ENCODE data around the gene PCBD2.

PCBD2 gene

DNA sequence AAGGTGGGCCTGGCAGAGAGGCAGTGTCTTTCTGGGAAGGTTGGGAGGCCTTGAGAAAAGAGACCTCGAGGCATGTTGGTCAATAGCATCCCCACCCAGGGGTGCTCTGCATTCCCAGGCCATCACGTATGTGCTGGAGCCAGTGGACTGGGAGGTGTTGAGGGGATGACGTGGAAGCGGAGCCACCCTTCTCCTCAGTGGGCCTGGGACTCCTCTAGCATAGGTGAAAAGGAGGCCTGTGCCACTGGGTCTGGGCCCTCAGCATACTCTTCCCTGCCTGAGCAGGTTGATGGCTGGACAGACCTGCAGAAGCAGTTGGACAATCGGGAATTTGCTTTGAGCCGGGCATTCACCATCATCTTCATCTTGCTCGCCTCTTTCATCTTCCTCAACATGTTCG, 103.6 kb downstream of the PCBD2 start:
- DNase-seq: no peak

DNA sequence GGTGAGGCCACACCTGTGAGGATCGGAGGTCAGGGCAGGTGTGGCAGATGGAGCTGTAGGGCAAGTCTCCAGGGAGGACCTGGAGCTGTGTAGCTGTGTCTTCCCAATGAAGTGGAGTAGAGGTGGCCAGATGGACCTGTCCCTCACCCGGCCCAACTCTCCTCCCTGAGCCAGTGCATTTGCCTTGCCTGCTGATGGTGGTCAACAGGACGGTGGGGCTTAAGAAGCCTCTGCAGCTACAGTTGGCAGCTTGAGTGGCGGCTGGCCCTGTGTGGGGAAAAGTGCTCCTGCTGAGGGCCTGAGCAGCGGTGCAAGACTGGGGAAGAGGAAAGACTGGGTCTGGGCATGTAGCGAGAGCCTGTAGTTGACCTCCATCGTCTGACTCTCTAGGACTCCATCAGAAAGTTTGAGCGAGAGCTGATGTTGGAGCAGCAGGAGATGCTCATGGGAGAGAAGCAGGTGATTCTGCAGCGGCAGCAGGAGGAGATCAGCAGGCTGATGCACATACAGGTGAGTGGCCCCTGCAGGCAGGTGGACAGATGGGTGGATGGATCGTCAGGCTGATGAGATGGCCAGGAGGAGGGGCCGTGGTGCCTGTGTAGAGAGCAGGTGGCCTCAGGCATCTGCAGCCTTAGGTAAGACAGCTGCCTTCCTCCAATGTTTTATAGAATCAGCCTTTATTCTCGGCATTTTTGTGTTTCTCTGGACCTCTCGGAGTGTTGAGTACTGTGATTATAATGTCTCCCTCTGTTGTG, 104.2 kb downstream of the PCBD2 start:
- no peak for DNase-seq

DNA sequence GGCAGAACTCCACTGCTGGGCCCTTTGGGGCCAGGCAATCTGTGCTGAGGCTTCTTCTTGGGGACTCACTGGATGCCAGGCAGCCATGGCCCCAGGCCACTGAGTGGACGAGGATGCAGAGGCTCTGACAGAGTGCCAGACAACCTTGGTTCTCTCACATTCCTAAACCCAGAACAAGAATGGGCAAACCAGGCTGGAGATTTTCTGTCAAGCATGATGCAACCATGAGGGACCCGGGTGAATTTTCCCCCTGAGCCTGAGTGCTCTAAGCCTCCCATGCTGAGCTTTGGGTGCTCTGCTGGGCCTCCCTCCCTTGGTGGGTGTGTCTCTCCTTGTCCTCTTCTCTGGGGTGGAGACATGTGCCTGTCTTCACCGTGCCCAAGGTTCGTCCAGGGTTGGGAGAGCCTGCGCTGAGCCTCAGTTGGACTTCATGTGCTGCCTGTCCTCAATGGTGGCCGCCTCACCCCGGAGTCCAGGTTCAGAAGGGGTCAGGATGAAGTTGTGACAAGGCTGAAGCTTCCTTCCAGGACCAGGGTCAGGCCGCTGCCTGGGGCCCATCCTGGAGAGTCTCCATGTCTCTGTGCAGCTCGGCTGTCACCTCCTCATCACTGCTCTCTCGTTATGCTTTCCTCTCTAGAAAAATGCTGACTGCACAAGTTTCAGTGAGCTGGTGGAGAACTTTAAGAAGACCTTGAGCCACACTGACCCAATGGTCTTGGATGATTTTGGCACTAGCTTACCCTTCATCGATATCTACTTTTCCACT, 105.0 kb downstream of the PCBD2 start:
- no peak for DNase-seq

DNA sequence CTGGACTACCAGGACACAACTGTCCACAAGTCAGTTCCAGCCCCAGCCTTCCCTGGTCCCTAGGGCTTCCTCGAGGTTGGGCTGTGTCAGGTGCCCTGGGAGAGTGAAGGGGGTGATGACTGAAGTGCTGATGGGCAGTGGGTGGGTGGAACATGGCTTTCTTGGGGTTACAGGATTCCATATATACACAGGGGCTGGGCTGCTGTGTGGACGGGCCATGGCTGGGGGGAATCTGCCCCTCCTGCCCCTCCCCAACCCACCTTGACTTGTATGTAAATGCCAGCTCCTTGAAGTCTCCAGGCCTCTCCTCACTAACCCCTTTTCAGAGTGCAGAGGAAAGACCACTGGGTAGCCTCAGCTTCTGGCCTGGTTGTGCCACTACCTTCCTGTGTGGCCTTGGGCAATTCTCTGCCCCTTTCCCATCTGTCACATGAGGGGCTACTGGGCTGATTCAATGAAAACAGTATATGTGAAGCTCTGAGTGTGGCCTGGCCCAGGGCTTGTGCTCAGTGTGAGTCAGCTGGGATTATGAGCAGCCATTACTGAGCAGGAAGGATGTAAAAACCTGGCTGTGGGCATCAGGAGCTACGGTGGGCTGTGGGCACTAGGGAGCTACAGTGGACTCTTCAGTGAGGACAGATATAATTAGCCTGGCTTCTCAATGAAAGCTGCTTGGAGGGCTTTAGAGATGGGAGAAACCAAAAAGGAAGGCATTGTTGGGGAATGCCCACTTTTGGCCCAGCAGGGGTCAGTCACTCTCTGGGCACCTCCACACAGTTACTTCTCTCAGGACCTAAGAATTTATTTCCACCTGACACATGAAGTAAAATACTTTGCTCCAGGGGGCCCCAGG, 105.8 kb downstream of the PCBD2 start:
- no peak for DNase-seq

DNA sequence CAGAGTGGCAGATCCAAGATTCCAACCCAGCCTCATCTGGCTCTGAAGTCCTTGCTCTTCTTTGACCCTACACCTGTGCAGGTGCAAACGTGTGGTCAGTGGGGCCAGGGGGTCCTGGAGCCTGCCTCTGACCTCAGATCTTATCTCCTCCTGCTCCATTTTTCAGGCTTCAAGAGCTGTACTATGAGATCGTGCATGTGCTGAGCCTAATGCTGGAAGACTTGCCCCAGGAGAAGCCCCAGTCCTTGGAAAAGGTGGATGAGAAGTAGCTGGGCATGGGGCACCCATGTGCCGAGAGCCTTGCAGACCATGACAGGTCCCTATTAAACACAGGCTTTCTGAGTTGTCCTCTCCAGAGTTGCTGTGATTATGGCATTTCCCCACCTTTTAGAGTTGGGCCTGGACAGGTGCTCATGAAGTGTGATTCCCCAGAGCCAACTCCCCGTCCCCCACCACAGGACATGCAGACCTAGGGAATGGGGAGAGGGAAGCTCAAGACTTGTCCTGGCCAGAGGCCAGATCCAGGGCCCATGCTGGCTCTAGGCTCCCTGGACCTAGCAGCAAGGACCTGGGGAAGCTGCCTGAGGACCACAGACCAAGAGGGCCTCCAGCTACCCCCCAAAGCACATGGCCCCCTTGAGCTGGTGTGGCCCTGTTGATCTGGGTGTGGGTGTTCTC, 106.6 kb downstream of the PCBD2 start:
- no peak for DNase-seq

DNA sequence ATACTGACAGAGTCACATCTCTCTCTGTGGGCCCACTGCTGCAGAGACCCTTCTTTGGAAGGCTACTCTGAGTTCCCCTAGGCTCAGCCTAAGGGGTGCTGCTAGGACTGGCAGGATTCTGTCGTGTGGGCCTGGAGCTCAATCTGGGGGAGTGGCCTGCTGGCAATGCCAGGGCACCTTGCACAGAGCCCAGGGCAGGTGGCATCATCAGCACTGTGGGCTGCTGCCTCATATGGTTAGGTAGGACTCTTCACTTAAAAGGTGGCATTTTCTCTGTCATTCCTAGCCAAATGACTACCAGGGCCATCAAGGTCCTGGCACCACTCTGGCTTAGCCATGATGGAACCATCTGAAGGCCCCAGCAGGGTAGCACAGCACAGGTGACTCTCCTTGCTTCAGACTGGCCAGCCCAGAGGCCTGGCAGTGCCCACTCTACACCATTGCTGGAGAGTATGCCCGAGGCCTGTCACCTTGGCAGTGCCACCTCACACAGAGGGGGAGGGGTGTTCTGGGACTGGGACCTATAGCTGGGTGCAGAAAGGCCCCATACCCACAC, 107.2 kb downstream of the PCBD2 start:
- DNase-seq: no peak
